GM18870 (cell line): ENCODE data around the gene PDE4D.

ENCODE experiments used
- ATAC-seq: cut with Tn5 transposase; IDR thresholded peaks from one replicate; pipeline ENCODE4 v1.9.1; 2021; ENCODE audit warnings: moderate library complexity; ENCODE audit not compliant: unreplicated experiment

Gene PDE4D

GRCh38 chr5:59840200-59840601 lies 53.3 kb downstream of the PDE4D start:
- no peak for ATAC-seq

GRCh38 chr5:59838989-59839388 lies 54.5 kb downstream of the PDE4D start:
- no peak for ATAC-seq

GRCh38 chr5:59838067-59838466 lies 55.5 kb downstream of the PDE4D start:
- ATAC-seq: no peak

GRCh38 chr5:59837071-59837470 lies 56.5 kb downstream of the PDE4D start:
- no peak for ATAC-seq

GRCh38 chr5:59835800-59836199 lies 57.7 kb downstream of the PDE4D start:
- no peak for ATAC-seq

GRCh38 chr5:59833448-59833847 lies 60.1 kb downstream of the PDE4D start:
- no peak for ATAC-seq

- ATAC-seq: no peak
These were observed 60.8 kb downstream of the PDE4D start for GRCh38 chr5:59832577-59833301.

- ATAC-seq: no peak
These were observed 62.1 kb downstream of the PDE4D start for GRCh38 chr5:59831326-59832010.

GRCh38 chr5:59830536-59831200 lies 62.9 kb downstream of the PDE4D start:
- ATAC-seq: no peak

- no peak for ATAC-seq
These were observed 63.6 kb downstream of the PDE4D start for GRCh38 chr5:59829922-59830321.

- no peak for ATAC-seq
These were observed 64.1 kb downstream of the PDE4D start for GRCh38 chr5:59829386-59829785.

- ATAC-seq: no peak
These were observed 64.9 kb downstream of the PDE4D start for GRCh38 chr5:59828623-59829022.

- ATAC-seq: no peak
These were observed 66.5 kb downstream of the PDE4D start for GRCh38 chr5:59826996-59827395.

- no peak for ATAC-seq
These were observed 70.1 kb downstream of the PDE4D start for GRCh38 chr5:59823420-59823819.

- no peak for ATAC-seq
These were observed 73.7 kb downstream of the PDE4D start for GRCh38 chr5:59819806-59820205.

- ATAC-seq: no peak
These were observed 76.0 kb downstream of the PDE4D start for GRCh38 chr5:59817536-59817935.

GRCh38 chr5:59816654-59817300 lies 76.7 kb downstream of the PDE4D start:
- no peak for ATAC-seq

- ATAC-seq: no peak
These were observed 79.0 kb downstream of the PDE4D start for GRCh38 chr5:59814537-59814872.

- no peak for ATAC-seq
These were observed 79.6 kb downstream of the PDE4D start for GRCh38 chr5:59813761-59814536.

GRCh38 chr5:59810041-59810440 lies 83.5 kb downstream of the PDE4D start:
- ATAC-seq: peak; percentile 54

GRCh38 chr5:59807806-59808205 lies 85.7 kb downstream of the PDE4D start:
- no peak for ATAC-seq
